Activated CD8-positive, alpha-beta memory T cell treated with anti-CD3 and anti-CD28 coated beads, Interleukin-2, amount 50 U/mL, for 24 hours (primary cell): Measurements from ENCODE around the gene ZDHHC5.

ENCODE experiments used
- DNase-seq: peaks from one replicate; pipeline ENCODE4 v3.0.0-alpha.2; 2020; ENCODE audit errors: extremely low read depth

Gene ZDHHC5

GRCh38 chr11:57667736-57668433, at the start of gene ZDHHC5:
TSS of gene ZDHHC5 (plus strand) at chr11:57668114. CDS start at chr11:57673091, 4,977 bp downstream.
- DNase-seq, result peak; percentile 98

DNA sequence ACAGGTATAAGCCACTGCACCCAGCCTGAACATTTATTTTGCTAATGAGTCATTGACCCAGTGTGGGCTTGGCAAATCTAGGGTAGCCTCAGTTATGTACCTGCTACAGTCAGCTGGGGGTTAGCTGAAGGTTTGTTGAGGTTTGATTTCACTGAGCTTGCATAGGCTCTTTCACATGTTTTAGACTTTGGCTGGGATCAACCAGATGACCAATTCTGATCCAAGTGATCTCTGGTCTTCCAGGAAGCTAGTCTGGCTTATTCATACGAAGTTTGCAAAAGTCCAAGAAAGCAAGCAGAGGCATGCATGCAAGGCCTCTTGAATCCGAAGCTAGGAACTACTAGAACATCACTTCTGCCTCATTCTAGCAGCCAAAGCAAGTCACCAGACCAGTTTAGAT, 49.5 kb upstream of the ZDHHC5 start:
- no peak for DNase-seq

DNA sequence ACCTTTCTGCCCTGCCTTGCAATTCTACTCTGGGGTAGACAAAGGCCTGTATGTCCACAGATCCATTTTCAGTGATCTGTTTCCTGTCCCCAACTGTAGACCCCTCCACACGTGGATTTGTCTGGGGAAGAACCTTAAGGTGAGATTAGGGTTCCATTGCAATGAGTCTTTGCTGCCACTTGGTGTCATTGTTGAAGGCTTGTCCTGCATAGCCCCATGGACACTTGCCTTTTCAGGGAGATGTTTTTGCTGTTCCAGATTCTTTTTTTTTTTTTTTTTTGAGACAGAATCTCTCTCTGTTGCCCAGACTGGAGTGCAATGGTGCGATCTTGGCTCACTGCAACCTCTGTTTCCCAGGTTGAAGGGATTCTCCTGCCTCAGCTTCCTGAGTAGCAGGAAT, 48.6 kb upstream of the ZDHHC5 start:
- DNase-seq, result no peak

GRCh38 chr11:57620467-57620866, 47.4 kb upstream of the ZDHHC5 start:
- no peak for DNase-seq

DNA sequence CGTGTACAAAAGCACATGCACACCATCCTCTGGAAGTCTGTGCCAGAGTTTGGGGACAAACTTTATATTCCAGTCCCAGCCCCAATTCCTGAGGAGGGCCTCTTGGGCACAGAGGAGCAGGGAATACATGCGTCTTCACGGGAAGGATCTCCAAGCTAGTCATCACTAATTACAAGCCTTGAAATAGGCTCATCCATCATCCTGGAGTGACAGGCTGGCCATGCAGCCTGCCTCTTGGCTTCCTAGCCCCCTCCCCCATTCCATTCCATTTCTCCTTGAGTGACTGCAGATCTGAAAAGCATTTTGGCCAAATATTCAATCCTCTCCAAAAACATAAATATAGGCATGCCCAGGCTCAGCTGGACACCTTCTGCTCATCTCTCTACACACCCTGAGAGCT, 45.7 kb upstream of the ZDHHC5 start:
- no peak for DNase-seq

DNA sequence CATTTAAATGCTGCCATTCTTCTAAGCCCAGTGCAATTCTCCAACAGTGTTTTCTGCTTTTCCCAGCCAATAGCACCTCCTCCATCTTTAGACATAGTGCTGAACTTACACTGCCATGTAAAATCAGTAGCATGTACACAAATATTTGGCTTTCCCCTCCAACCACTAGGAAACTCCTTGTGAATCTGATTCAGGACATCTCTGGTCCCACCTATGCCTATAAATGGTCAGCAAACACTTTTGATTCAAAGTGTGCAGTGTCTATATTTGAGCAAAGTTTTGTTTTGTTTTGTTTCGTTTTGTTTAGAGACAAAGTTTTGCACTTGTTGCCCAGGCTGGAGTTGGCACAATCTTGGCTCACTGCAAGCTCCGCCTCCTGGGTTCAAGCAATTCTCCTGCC, 43.0 kb upstream of the ZDHHC5 start:
- DNase-seq, result no peak

DNA sequence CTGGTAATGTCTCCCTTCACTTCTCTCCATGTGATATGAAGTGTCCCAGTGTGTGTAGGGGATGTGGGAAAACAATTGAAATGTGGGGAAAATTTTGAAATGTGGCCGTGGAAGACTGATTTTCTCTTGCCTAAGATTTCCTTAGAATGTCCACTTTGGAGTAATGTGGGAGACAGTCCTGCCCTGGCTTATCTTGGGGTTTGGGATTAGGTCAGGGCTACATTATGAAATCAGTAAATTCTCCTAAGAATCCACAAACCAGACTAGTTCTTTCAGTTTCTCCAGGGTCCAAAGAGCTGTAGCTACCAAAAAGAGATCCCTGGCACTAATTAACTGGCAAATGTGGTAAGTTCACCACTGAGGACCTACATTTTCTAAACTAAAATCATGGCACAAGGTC, 41.0 kb upstream of the ZDHHC5 start:
- DNase-seq, result no peak

DNA sequence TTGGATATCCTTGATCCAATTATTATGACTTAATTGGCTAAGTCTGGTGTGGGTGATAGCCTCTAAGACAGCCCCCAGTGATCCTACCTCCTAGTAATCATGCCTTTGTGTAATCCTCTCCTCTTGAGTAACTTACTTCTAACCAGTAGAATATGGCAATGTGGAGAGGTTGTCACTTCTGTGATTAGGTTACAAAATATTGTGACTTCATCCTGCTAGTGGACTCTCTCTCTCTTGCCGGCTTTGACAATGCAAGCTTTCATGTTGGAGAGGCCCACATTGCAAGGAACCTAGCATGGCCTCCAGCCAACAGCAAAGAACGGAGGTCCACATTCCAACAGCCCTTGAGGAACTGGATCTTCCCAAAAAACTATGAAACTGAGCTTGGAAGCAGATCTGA, 37.7 kb upstream of the ZDHHC5 start:
- no peak for DNase-seq

- DNase-seq, result no peak
These were observed 35.8 kb upstream of the ZDHHC5 start for GRCh38 chr11:57632116-57632515.

DNA sequence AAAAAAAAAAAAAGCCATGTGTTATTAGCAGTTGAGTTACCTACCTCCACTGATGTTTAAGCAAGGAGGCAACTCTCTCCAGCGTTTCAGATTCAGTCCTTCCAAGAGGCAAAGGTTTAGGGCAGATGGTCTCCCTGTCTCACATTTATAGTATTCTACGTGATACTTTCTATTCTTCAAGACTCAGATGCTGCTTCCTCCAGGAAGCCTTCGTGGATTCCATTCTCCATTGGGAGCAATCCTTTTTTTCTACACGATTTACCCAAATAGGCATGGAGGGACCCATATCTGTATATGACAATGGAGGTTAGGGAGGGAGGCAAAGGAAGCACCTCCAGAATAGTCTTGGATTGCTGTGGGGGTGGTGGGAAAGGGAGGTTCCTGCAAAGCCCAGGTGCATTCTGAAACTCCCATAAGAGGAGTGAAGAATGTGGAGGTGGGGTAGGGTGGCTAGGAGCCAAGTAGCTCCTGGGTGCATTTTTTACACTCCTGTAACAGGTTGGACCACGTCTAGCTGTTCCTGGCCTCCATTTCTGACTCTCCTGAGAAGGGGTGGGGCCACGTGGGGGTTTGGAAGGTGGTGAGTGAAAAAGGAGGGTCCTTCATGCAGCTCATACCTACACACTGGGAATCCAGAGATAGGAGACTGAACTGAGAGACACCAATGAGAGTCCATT, 34.4 kb upstream of the ZDHHC5 start:
- no peak for DNase-seq

GRCh38 chr11:57634311-57634710, 33.6 kb upstream of the ZDHHC5 start:
- DNase-seq, result no peak

GRCh38 chr11:57635246-57635645, 32.7 kb upstream of the ZDHHC5 start:
- DNase-seq, result no peak

DNA sequence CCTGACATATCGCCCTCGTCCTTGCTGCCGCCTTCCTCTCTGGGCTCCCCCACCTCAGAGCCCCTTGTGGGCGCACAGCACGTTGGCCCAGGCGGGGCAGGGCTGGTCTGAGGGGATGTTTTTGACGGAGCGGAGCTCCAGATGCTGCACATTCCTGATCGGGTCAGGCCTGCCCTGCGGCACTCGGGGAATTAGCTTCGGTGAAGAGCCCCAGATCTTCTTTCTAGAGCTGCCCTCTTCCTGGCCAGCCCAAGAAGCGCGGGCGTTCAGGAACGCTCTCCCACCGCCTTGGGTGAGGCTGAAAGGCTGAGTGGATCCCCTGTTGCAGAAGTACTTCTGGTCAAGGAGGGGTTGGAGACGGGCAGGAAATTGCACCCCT, 30.3 kb upstream of the ZDHHC5 start:
- no peak for DNase-seq

GRCh38 chr11:57638005-57638781, 29.7 kb upstream of the ZDHHC5 start:
- no peak for DNase-seq

GRCh38 chr11:57638811-57639320, 29.0 kb upstream of the ZDHHC5 start:
- no peak for DNase-seq

GRCh38 chr11:57639321-57640067, 28.4 kb upstream of the ZDHHC5 start:
- DNase-seq, result no peak

- DNase-seq, result no peak
These were observed 27.7 kb upstream of the ZDHHC5 start for GRCh38 chr11:57640068-57640800.

GRCh38 chr11:57641011-57641807, 26.7 kb upstream of the ZDHHC5 start:
- DNase-seq, result no peak

DNA sequence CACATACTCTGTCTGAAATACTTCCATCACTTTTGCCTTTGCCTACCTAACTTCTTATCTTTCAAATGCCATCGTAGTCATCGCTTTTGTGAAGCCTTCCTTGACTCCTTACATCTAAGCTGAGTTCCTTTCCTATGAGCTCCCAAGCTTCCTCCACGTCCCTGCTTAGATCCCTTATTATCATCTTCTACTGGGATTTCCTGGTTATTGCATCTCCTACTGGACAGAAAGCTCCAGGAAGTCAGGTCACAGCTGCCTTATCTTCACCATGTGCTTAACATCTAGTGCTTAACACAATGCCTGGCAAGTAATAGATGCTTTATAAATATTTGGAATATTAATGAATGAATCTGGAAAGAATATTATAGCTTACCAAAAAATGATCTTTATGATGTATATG, 24.1 kb upstream of the ZDHHC5 start:
- no peak for DNase-seq
